ENCODE data around the gene GXYLT1.

- TF ChIP-seq CTCF (IDR thresholded peaks at IDR 0.05; ENCODE audit: insufficient read depth, low read length) (no peak), POLR2AphosphoS5 (IDR thresholded peaks at IDR 0.05; ENCODE audit: low read depth) (no peak)
These were observed 53.8 kb downstream of the GXYLT1 start for GRCh38 chr12:42090899-42091298.
